IgD-negative memory B cell (primary cell): Measurements from ENCODE around the gene SERPINE2. TPM values are rescaled to one million over a fixed set of nuclear protein-coding genes. Genes with fewer than 3 reads are reported as not detected.

Source experiments
- H3K27ac Mint-ChIP-seq, 3 donors: one replicate each; pipeline ENCODE4 v1.8.0; 2020 to 2022; ENCODE audit warnings: mild to moderate bottlenecking in 3 of 3, mixed read lengths in 3 of 3, moderate library complexity in 1 of 3
- H3K27me3 Mint-ChIP-seq: one replicate; pipeline ENCODE4 v1.8.0; 2021; ENCODE audit warnings: mixed read lengths
- H3K36me3 Mint-ChIP-seq: one replicate; pipeline ENCODE4 v1.8.0; 2020; ENCODE audit warnings: mild to moderate bottlenecking, mixed read lengths
- H3K4me1 Mint-ChIP-seq, 3 donors: one replicate each; pipeline ENCODE4 v1.8.0; 2020 to 2022; ENCODE audit warnings: mixed read lengths in 3 of 3, mild to moderate bottlenecking in 1 of 3
- H3K4me3 Mint-ChIP-seq, 4 donors: one replicate each; pipeline ENCODE4 v1.8.0; 2020 to 2022; ENCODE audit warnings: mild to moderate bottlenecking in 4 of 4, mixed read lengths in 4 of 4, moderate library complexity in 3 of 4
- H3K9me3 Mint-ChIP-seq, 3 donors: one replicate each; pipeline ENCODE4 v1.8.0; 2020 to 2021; ENCODE audit warnings: mixed read lengths in 3 of 3, mild to moderate bottlenecking in 1 of 3
- polyA plus RNA-seq: library from polyadenylated mRNA; unstranded; fragments of 300-500 nt; fragmentation: Illumina TruSeq; gene quantifications from one replicate; pipeline ENCODE4 v1.2.3, GENCODE V29; 2021

Gene SERPINE2
- polyA plus RNA-seq, 1 donor from 2014 or later: 2.9 TPM

GRCh38 chr2:223957092-223957851 lies 81.8 kb downstream of the SERPINE2 start, which contains the start of gene MRPL44:
MRPL44 (plus strand) TSS chr2:223957463; CDS start chr2:223957473, 10 bp downstream.
- Mint-ChIP-seq H3K9me3 (no peaks in the 10 kb centered on the region), H3K4me3 (peak within 1 kb of the TSS; percentile 94 to 99 (median 98)), H3K4me1 (peaks cover 55 to 57% (median 56%) of the 10 kb centered on the region in 3 donors), H3K27ac (peak within 1 kb of the TSS; percentile 99), H3K27me3 (peaks cover 3% of the 10 kb centered on the region), H3K36me3 (peaks cover 4% of the 10 kb centered on the region)

GRCh38 chr2:223956300-223956699 lies 82.8 kb downstream of the SERPINE2 start:
- Mint-ChIP-seq H3K27me3 (peaks cover 3% of the 10 kb centered on the region), H3K36me3 (peaks cover 3% of the 10 kb centered on the region), H3K9me3 (no peaks in the 10 kb centered on the region), H3K4me1 (peaks cover 52 to 56% (median 54%) of the 10 kb centered on the region in 3 donors), H3K27ac (peak overlapping the region in 2 of 3 donors; percentile 39 to 99), H3K4me3 (peak overlapping the region; percentile 26 to 99 (median 72))

- Mint-ChIP-seq H3K4me1 (peaks cover 46 to 52% (median 47%) of the 10 kb centered on the region in 3 donors), H3K27ac (peak overlapping the region in 1 of 3 donors; percentile 70), H3K9me3 (no peaks in the 10 kb centered on the region), H3K4me3 (peak overlapping the region in 1 of 4 donors; percentile 21), H3K36me3 (peaks cover 1% of the 10 kb centered on the region), H3K27me3 (peaks cover 3% of the 10 kb centered on the region)
Observed at GRCh38 chr2:223954401-223954800, 84.7 kb downstream of the SERPINE2 start.

- peaks cover 43 to 48% (median 44%) of the 10 kb centered on the region in 3 donors for H3K4me1 Mint-ChIP-seq
- peaks cover 3% of the 10 kb centered on the region for H3K27me3 Mint-ChIP-seq
- H3K36me3 Mint-ChIP-seq: peaks cover under 1% of the 10 kb centered on the region
- no peaks in the 10 kb centered on the region for H3K9me3 Mint-ChIP-seq
- H3K27ac Mint-ChIP-seq: peak overlapping the region; percentile 91 to 94 (median 93)
- H3K4me3 Mint-ChIP-seq: peak overlapping the region; percentile 71 to 91 (median 84)
Observed at GRCh38 chr2:223952280-223952968, 86.7 kb downstream of the SERPINE2 start.

- Mint-ChIP-seq H3K36me3 (no peaks in the 10 kb centered on the region), H3K27me3 (no peaks in the 10 kb centered on the region), H3K4me3 (peak overlapping the region; percentile 72 to 95 (median 82)), H3K4me1 (peaks cover 39 to 48% (median 45%) of the 10 kb centered on the region in 3 donors), H3K9me3 (no peaks in the 10 kb centered on the region), H3K27ac (peak overlapping the region in 2 of 3 donors; percentile 65 to 94)
Observed at GRCh38 chr2:223950448-223951347, 88.4 kb downstream of the SERPINE2 start.

- H3K9me3 Mint-ChIP-seq: no peaks in the 10 kb centered on the region
- H3K36me3 Mint-ChIP-seq: no peaks in the 10 kb centered on the region
- H3K27me3 Mint-ChIP-seq: no peaks in the 10 kb centered on the region
- H3K4me1 Mint-ChIP-seq: peaks cover 44 to 49% (median 48%) of the 10 kb centered on the region in 3 donors
- H3K4me3 Mint-ChIP-seq: peak overlapping the region in 3 of 4 donors; percentile 49 to 90 (median 79)
- H3K27ac Mint-ChIP-seq: peak overlapping the region; percentile 63 to 80 (median 71)
Observed at GRCh38 chr2:223949241-223949840, 89.7 kb downstream of the SERPINE2 start.

- H3K27me3 Mint-ChIP-seq: no peaks in the 10 kb centered on the region
- H3K4me3 Mint-ChIP-seq: peak overlapping the region in 2 of 4 donors; percentile 9 to 34
- H3K9me3 Mint-ChIP-seq: no peaks in the 10 kb centered on the region
- peak overlapping the region in 1 of 3 donors; percentile 24 for H3K27ac Mint-ChIP-seq
- H3K4me1 Mint-ChIP-seq: peaks cover 50 to 56% (median 52%) of the 10 kb centered on the region in 3 donors
- H3K36me3 Mint-ChIP-seq: no peaks in the 10 kb centered on the region
Observed at GRCh38 chr2:223947711-223948205, 91.3 kb downstream of the SERPINE2 start.

- peaks cover 41 to 50% (median 44%) of the 10 kb centered on the region in 3 donors for H3K4me1 Mint-ChIP-seq
- no peaks in the 10 kb centered on the region for H3K27me3 Mint-ChIP-seq
- peak overlapping the region; percentile 92 to 98 (median 94) for H3K4me3 Mint-ChIP-seq
- H3K9me3 Mint-ChIP-seq: peaks cover 0 to 2% (median 0%) of the 10 kb centered on the region in 3 donors
- H3K27ac Mint-ChIP-seq: peak overlapping the region; percentile 53 to 97 (median 90)
- H3K36me3 Mint-ChIP-seq: peaks cover 6% of the 10 kb centered on the region
Observed at GRCh38 chr2:223945755-223946154, 93.3 kb downstream of the SERPINE2 start.

GRCh38 chr2:223944703-223945531 lies 94.2 kb downstream of the SERPINE2 start, which contains the start of gene WDFY1:
WDFY1 (minus strand) TSS chr2:223945335; CDS start chr2:223945284, 51 bp downstream.
- H3K9me3 Mint-ChIP-seq: peaks cover 0 to 2% (median 0%) of the 10 kb centered on the region in 3 donors
- H3K4me3 Mint-ChIP-seq: peak within 1 kb of the TSS; percentile 93 to 98 (median 96)
- H3K4me1 Mint-ChIP-seq: peaks cover 37 to 47% (median 40%) of the 10 kb centered on the region in 3 donors
- H3K27ac Mint-ChIP-seq: peak within 1 kb of the TSS; percentile 84 to 97 (median 90)
- no peaks in the 10 kb centered on the region for H3K27me3 Mint-ChIP-seq
- peaks cover 6% of the 10 kb centered on the region for H3K36me3 Mint-ChIP-seq

GRCh38 chr2:223944166-223944702 lies 94.9 kb downstream of the SERPINE2 start:
- no peaks in the 10 kb centered on the region for H3K27me3 Mint-ChIP-seq
- peaks cover 13% of the 10 kb centered on the region for H3K36me3 Mint-ChIP-seq
- H3K4me3 Mint-ChIP-seq: peak overlapping the region; percentile 93 to 98 (median 96)
- peaks cover 36 to 46% (median 40%) of the 10 kb centered on the region in 3 donors for H3K4me1 Mint-ChIP-seq
- peaks cover 0 to 4% (median 0%) of the 10 kb centered on the region in 3 donors for H3K9me3 Mint-ChIP-seq
- H3K27ac Mint-ChIP-seq: peak overlapping the region; percentile 81 to 95 (median 90)

- Mint-ChIP-seq H3K4me3 (peak overlapping the region; percentile 93 to 98 (median 96)), H3K27ac (peak overlapping the region in 2 of 3 donors; percentile 90 to 95), H3K4me1 (peaks cover 38 to 49% (median 42%) of the 10 kb centered on the region in 3 donors), H3K9me3 (peaks cover 0 to 4% (median 0%) of the 10 kb centered on the region in 3 donors), H3K27me3 (no peaks in the 10 kb centered on the region), H3K36me3 (peaks cover 13% of the 10 kb centered on the region)
Observed at GRCh38 chr2:223943561-223944008, 95.5 kb downstream of the SERPINE2 start.

- Mint-ChIP-seq H3K36me3 (peaks cover 13% of the 10 kb centered on the region), H3K4me1 (peaks cover 41 to 53% (median 42%) of the 10 kb centered on the region in 3 donors), H3K9me3 (peaks cover 0 to 4% (median 0%) of the 10 kb centered on the region in 3 donors), H3K27ac (peak overlapping the region in 2 of 3 donors; percentile 90 to 95), H3K4me3 (peak overlapping the region; percentile 93 to 98 (median 96)), H3K27me3 (no peaks in the 10 kb centered on the region)
Observed at GRCh38 chr2:223943135-223943534, 96.0 kb downstream of the SERPINE2 start.
